Measurements from ENCODE around the gene TOP3B. TPM values are rescaled to one million over a fixed set of nuclear protein-coding genes. Genes with fewer than 3 reads are reported as not detected.

Gene TOP3B
- total and polyA plus RNA-seq, 9 of the 15 experiments (the other 6 are each of a cell fraction or from before 2014, with no cell fraction given) = 3.0 to 188 (median 112) TPM

- TF ChIP-seq, protein P1, sequence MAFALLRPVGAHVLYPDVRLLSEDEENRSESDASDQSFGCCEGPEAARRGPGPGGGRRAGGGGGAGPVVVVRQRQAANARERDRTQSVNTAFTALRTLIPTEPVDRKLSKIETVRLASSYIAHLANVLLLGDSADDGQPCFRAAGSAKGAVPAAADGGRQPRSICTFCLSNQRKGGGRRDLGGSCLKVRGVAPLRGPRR (CRISPR knock-in tag; IDR thresholded peaks at IDR 0.05) = 0 out of 2 replicates have a peak, but pooled peaks have one; percentile 49
- 0 out of 2 replicates have a peak, but pooled peaks have one; percentile 16 for TF ChIP-seq ZSCAN32 (CRISPR knock-in tag; IDR thresholded peaks at IDR 0.05)
- TF ChIP-seq TFAP4 (CRISPR knock-in tag; IDR thresholded peaks at IDR 0.05; ENCODE audit: borderline replicate concordance) = no peak
- no peak for TF ChIP-seq ZZZ3 (IDR thresholded peaks at IDR 0.05)
- peak; percentile 65; the same call in 1 of the 2 replicates for TF ChIP-seq ZNF140 (CRISPR knock-in tag; IDR thresholded peaks at IDR 0.05)
- TF ChIP-seq NR2F6 (CRISPR knock-in tag; IDR thresholded peaks at IDR 0.05) = no peak
- 0 out of 2 replicates have a peak, but pooled peaks have one; percentile 12 for TF ChIP-seq SPI1 (IDR thresholded peaks at IDR 0.05; ENCODE audit: borderline replicate concordance, low read depth, low read length)
- 0 out of 2 replicates have a peak, but pooled peaks have one; percentile 59 for TF ChIP-seq ZNF347 (CRISPR knock-in tag; IDR thresholded peaks at IDR 0.05; ENCODE audit: low read depth)
- TF ChIP-seq ZFP1 (CRISPR knock-in tag; IDR thresholded peaks at IDR 0.05) = peak; percentile 5; the same call in 1 of the 2 replicates
- TF ChIP-seq ZC3H8 (IDR thresholded peaks at IDR 0.05) = no peak
- TF ChIP-seq ZNF436 (CRISPR knock-in tag; IDR thresholded peaks at IDR 0.05) = 0 out of 2 replicates have a peak, but pooled peaks have one; percentile 13
- TF ChIP-seq DMBX1 (CRISPR knock-in tag; IDR thresholded peaks at IDR 0.05; ENCODE audit: borderline replicate concordance) = 0 out of 2 replicates have a peak, but pooled peaks have one; percentile 53
- TF ChIP-seq PPARD (CRISPR knock-in tag; IDR thresholded peaks at IDR 0.05) = 0 out of 2 replicates have a peak, but pooled peaks have one; percentile 4
- no peak for TF ChIP-seq ATF4 (CRISPR knock-in tag; IDR thresholded peaks at IDR 0.05)
- TF ChIP-seq, protein P2, sequence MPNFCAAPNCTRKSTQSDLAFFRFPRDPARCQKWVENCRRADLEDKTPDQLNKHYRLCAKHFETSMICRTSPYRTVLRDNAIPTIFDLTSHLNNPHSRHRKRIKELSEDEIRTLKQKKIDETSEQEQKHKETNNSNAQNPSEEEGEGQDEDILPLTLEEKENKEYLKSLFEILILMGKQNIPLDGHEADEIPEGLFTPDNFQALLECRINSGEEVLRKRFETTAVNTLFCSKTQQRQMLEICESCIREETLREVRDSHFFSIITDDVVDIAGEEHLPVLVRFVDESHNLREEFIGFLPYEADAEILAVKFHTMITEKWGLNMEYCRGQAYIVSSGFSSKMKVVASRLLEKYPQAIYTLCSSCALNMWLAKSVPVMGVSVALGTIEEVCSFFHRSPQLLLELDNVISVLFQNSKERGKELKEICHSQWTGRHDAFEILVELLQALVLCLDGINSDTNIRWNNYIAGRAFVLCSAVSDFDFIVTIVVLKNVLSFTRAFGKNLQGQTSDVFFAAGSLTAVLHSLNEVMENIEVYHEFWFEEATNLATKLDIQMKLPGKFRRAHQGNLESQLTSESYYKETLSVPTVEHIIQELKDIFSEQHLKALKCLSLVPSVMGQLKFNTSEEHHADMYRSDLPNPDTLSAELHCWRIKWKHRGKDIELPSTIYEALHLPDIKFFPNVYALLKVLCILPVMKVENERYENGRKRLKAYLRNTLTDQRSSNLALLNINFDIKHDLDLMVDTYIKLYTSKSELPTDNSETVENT (CRISPR knock-in tag; IDR thresholded peaks at IDR 0.05) = no peak
- TF ChIP-seq ZNF79 (CRISPR knock-in tag; IDR thresholded peaks at IDR 0.05; ENCODE audit: low read depth) = peak; percentile 48; the same call in 1 of the 2 replicates
- TF ChIP-seq ZNF133 (CRISPR knock-in tag; IDR thresholded peaks at IDR 0.05) = 0 out of 2 replicates have a peak, but pooled peaks have one; percentile 6
- 0 out of 2 replicates have a peak, but pooled peaks have one; percentile 4 for TF ChIP-seq JUNB (CRISPR knock-in tag; conservative IDR thresholded peaks at IDR 0.05)
- peak; percentile 33 for TF ChIP-seq ZNF785 (CRISPR knock-in tag; IDR thresholded peaks at IDR 0.05)
- TF ChIP-seq, protein P3, sequence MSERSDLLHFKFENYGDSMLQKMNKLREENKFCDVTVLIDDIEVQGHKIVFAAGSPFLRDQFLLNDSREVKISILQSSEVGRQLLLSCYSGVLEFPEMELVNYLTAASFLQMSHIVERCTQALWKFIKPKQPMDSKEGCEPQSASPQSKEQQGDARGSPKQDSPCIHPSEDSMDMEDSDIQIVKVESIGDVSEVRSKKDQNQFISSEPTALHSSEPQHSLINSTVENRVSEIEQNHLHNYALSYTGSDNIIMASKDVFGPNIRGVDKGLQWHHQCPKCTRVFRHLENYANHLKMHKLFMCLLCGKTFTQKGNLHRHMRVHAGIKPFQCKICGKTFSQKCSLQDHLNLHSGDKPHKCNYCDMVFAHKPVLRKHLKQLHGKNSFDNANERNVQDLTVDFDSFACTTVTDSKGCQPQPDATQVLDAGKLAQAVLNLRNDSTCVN (CRISPR knock-in tag; IDR thresholded peaks at IDR 0.05) = peak; percentile 89; the same call in 1 of the 2 replicates
- TF ChIP-seq ZNF583 (CRISPR knock-in tag; IDR thresholded peaks at IDR 0.05) = peak; percentile 59; the same call in 1 of the 2 replicates
- peak; percentile 89; the same call in 1 of the 2 replicates for TF ChIP-seq OTX1 (CRISPR knock-in tag; IDR thresholded peaks at IDR 0.05)
These were observed 6.7 kb downstream of the TOP3B start (continued) for GRCh38 chr22:21975854-21976345.
